IMR-90 (cell line): ENCODE measurements around the gene COG8. TPM values are rescaled to one million over a fixed set of nuclear protein-coding genes. Genes with fewer than 3 reads are reported as not detected.

Source experiments
- ATAC-seq: fragments of 200-7000 bp; cut with Tn5 transposase; 2 replicates; pipeline ENCODE4 v1.9.1; 2020; ENCODE audit warnings: low read depth, mild to moderate bottlenecking, moderate library complexity
- BruUV-seq: library from RNA; stranded (reverse); fragments of 400-500 nt; replicated peaks from 2 replicates; lab custom pipeline; 2021; lab: Mats Ljungman, UMichigan
- CTCF ChIA-PET: fragments of 300-600 bp; formaldehyde crosslinking; extraction: SDS; loops from one replicate; lab custom pipeline; 2021; ENCODE audit warnings: antibody characterized with exemption; lab: Yijun Ruan, JAX
- POLR2A ChIA-PET: fragments of 300-600 bp; sonication (Branson Sonifier 250); formaldehyde crosslinking; loops from one replicate; lab custom pipeline; 2022; ENCODE audit warnings: antibody characterized with exemption; ENCODE audit not compliant: unreplicated experiment; lab: Charles Lee
- DNase-seq: peaks from one replicate; pipeline ENCODE4 v3.0.0; 2013
- H2AFZ ChIP-seq: replicated peaks from 2 replicates; pipeline ENCODE3; 2013; ENCODE audit warnings: low read length, mild to moderate bottlenecking; ENCODE audit not compliant: poor library complexity
- H2AK5ac ChIP-seq: 2 replicates; pipeline ENCODE4 v1.6.1; 2013; ENCODE audit warnings: low read depth, low read length, inconsistent platforms
- H2AK9ac ChIP-seq: replicated peaks from 2 replicates; pipeline ENCODE3; 2013; ENCODE audit warnings: mild to moderate bottlenecking, low read depth, low read length, moderate library complexity; ENCODE audit not compliant: poor library complexity
- H2BK120ac ChIP-seq: 2 replicates; pipeline ENCODE4 v1.6.1; 2013; ENCODE audit warnings: low read depth, low read length, inconsistent platforms
- H2BK15ac ChIP-seq: 3 replicates; pipeline ENCODE4 v1.6.1; 2013; ENCODE audit warnings: low read depth, low read length, inconsistent platforms
- H2BK20ac ChIP-seq: 2 replicates; pipeline ENCODE4 v1.6.1; 2013; ENCODE audit warnings: low read depth, mild to moderate bottlenecking, inconsistent platforms, low read length, moderate library complexity
- H2BK5ac ChIP-seq: 2 replicates; pipeline ENCODE4 v1.6.1; 2013; ENCODE audit warnings: mild to moderate bottlenecking, low read depth, low read length, inconsistent platforms; ENCODE audit not compliant: poor library complexity, severe bottlenecking
- H3K14ac ChIP-seq: replicated peaks from 2 replicates; pipeline ENCODE4 v1.6.1; 2013; ENCODE audit warnings: low read depth, low read length, inconsistent platforms
- H3K18ac ChIP-seq: 2 replicates; pipeline ENCODE4 v1.6.1; 2013; ENCODE audit warnings: low read depth, low read length, control low read depth
- H3K23ac ChIP-seq: 2 replicates; pipeline ENCODE4 v1.6.1; 2013; ENCODE audit warnings: low read depth, low read length, inconsistent platforms
- H3K27ac ChIP-seq: 2 replicates; pipeline ENCODE4 v1.5.1; 2013; ENCODE audit warnings: mild to moderate bottlenecking, control low read depth, low read length; ENCODE audit not compliant: insufficient read depth
- H3K27me3 ChIP-seq: 2 replicates; pipeline ENCODE4 v1.6.1; 2013; ENCODE audit warnings: low read length; ENCODE audit not compliant: control insufficient read depth, insufficient read depth
- H3K36me3 ChIP-seq: 2 replicates; pipeline ENCODE4 v1.6.1; 2013; ENCODE audit warnings: low read length, mixed read lengths; ENCODE audit not compliant: control insufficient read depth, insufficient read depth
- H3K4ac ChIP-seq: 2 replicates; pipeline ENCODE4 v1.6.1; 2013; ENCODE audit warnings: low read depth, low read length, inconsistent platforms
- H3K4me1 ChIP-seq: 2 replicates; pipeline ENCODE4 v1.6.1; 2013; ENCODE audit warnings: low read length, mixed read lengths; ENCODE audit not compliant: control insufficient read depth, insufficient read depth
- H3K4me2 ChIP-seq: 2 replicates; pipeline ENCODE4 v1.6.1; 2013; ENCODE audit warnings: low read depth, mild to moderate bottlenecking, control low read depth, low read length, moderate library complexity
- H3K4me3 ChIP-seq: 2 replicates; pipeline ENCODE4 v1.5.1; 2013; ENCODE audit warnings: low read depth, mild to moderate bottlenecking, control low read depth, low read length, moderate library complexity; ENCODE audit not compliant: insufficient read depth
- H3K56ac ChIP-seq: 2 replicates; pipeline ENCODE4 v1.6.1; 2013; ENCODE audit warnings: low read length, inconsistent platforms; ENCODE audit not compliant: insufficient read depth; ENCODE audit errors: extremely low read depth
- H3K79me1 ChIP-seq, 2 experiments: 2 replicates each; pipeline ENCODE4 v1.6.1; 2013; ENCODE audit warnings: low read length in 2 of 2, inconsistent platforms in 1 of 2, low read depth in 1 of 2
- H3K9ac ChIP-seq: 2 replicates; pipeline ENCODE4 v1.6.1; 2013; ENCODE audit warnings: low read depth, low read length, control low read depth
- H3K9me1 ChIP-seq: 2 replicates; pipeline ENCODE4 v1.6.1; 2013; ENCODE audit warnings: low read length, inconsistent platforms; ENCODE audit not compliant: insufficient read depth
- H3K9me3 ChIP-seq: 2 replicates; pipeline ENCODE4 v1.6.1; 2013; ENCODE audit warnings: low read length; ENCODE audit not compliant: control insufficient read depth, insufficient read depth
- H4K20me1 ChIP-seq: 2 replicates; pipeline ENCODE4 v1.6.1; 2013; ENCODE audit warnings: low read length, inconsistent platforms; ENCODE audit not compliant: insufficient read depth
- H4K5ac ChIP-seq: 2 replicates; pipeline ENCODE4 v1.6.1; 2013; ENCODE audit warnings: mild to moderate bottlenecking, low read depth, low read length, control low read depth
- H4K8ac ChIP-seq, 2 experiments: 2 replicates each; pipeline ENCODE4 v1.6.1; 2013; ENCODE audit warnings: low read depth in 2 of 2, low read length in 2 of 2, control low read depth in 1 of 2, inconsistent platforms in 1 of 2
- H4K91ac ChIP-seq: 2 replicates; pipeline ENCODE4 v1.6.1; 2013; ENCODE audit warnings: low read depth, low read length, inconsistent platforms; ENCODE audit not compliant: insufficient read depth
- CEBPB ChIP-seq: IDR thresholded peaks from 2 replicates; pipeline ENCODE4 v1.6.1; 2012; ENCODE audit warnings: low read depth, low read length, improper control_type of control experiment
- CTCF ChIP-seq: conservative IDR thresholded peaks from 2 replicates; pipeline ENCODE4 v1.5.1; 2012; ENCODE audit warnings: mild to moderate bottlenecking, low read depth, low read length, improper control_type of control experiment
- MAFK ChIP-seq: IDR thresholded peaks from 2 replicates; pipeline ENCODE4 v1.6.1; 2012; ENCODE audit warnings: low read depth, low read length, improper control_type of control experiment
- MXI1 ChIP-seq: IDR thresholded peaks from 2 replicates; pipeline ENCODE4 v1.6.1; 2012; ENCODE audit warnings: low read depth, mild to moderate bottlenecking, low read length, moderate library complexity, borderline replicate concordance
- NFE2L2 ChIP-seq: fragments of 150-350 bp; IDR thresholded peaks from 2 replicates; pipeline ENCODE4 v1.6.1; 2016; ENCODE audit warnings: low read depth, mild to moderate bottlenecking, low read length
- RCOR1 ChIP-seq: IDR thresholded peaks from 2 replicates; pipeline ENCODE4 v1.6.1; 2012; ENCODE audit warnings: mild to moderate bottlenecking, low read length, improper control_type of control experiment; ENCODE audit not compliant: insufficient replicate concordance
- RFX5 ChIP-seq: IDR thresholded peaks from 2 replicates; pipeline ENCODE4 v1.8.0; 2012; ENCODE audit warnings: low read depth, mild to moderate bottlenecking, low read length, moderate library complexity
- SMC3 ChIP-seq: fragments of 150-350 bp; IDR thresholded peaks from 2 replicates; pipeline ENCODE4 v1.6.1; 2016; ENCODE audit warnings: low read depth, mild to moderate bottlenecking, antibody characterized with exemption, low read length, moderate library complexity
- WGBS, 2 experiments: methylation state at CpG; one replicate each; pipeline versions ENCODE4 v1.1.5 to v1.1.7; 2013; ENCODE audit warnings: missing lambda C conversion rate in 2 of 2; ENCODE audit not compliant: insufficient read length in 1 of 2; ENCODE audit errors: extremely low coverage in 2 of 2; 5-methylcytosine and 5-hydroxymethylcytosine counted together
- dilution Hi-C: fragments of 300-500 bp; cut with HindIII; formaldehyde crosslinking; loops from one replicate; pipeline ENCODE4 v1.14.3; 2018; ENCODE audit warnings: low sequenced_read_pairs; ENCODE audit not compliant: unreplicated experiment
- in situ Hi-C: fragments of 300-500 bp; cut with MboI; formaldehyde crosslinking; loops from 3 replicates; pipeline ENCODE4 v1.14.3; 2019; ENCODE audit warnings: low sequenced_read_pairs, inconsistent platforms, mixed read lengths
- intact Hi-C: fragments of 100-400 bp; cut with micrococcal nuclease; formaldehyde crosslinking; loops from 2 replicates; pipeline ENCODE4 v1.10.0; 2022
- polyA plus RNA-seq, 3 experiments: library from polyadenylated mRNA; depleted of rRNA; stranded (reverse); fragments of >200 nt; gene quantifications; 2 replicates each; pipeline ENCODE4 v1.2.3, GENCODE V29; 2012; ENCODE audit warnings: low replicate concordance in 1 of 3
- total RNA-seq: library from RNA; depleted of rRNA; stranded (reverse); fragments of >200 nt; gene quantifications from 2 replicates; pipeline ENCODE4 v1.2.3, GENCODE V29; 2012

Gene COG8
- total and polyA plus RNA-seq, 2 of the 4 experiments (the other 2 are of a cell fraction) = 23.4 to 26.2 TPM

GRCh38 chr16:69366431-69366830 is 27.1 kb upstream of the COG8 start:
- BruUV-seq = no TSS peak
- H3K23ac ChIP-seq = no peak overlapping the region
- no peaks in the 10 kb centered on the region for H3K27me3 ChIP-seq
- DNase-seq (no peak), ATAC-seq (no peak)
- no peak overlapping the region for H2AK5ac ChIP-seq
- no peaks in the 10 kb centered on the region for H3K9me3 ChIP-seq
- no CpG with 5 or more reads among the region's 7 CpGs for WGBS, 2 experiments
- H2BK20ac ChIP-seq = no peak overlapping the region
- H3K9ac ChIP-seq = no peak overlapping the region; the same call in 1 of the 2 replicates
- H3K9me1 ChIP-seq = peaks cover 11% of the 10 kb centered on the region; the same call in 1 of the 2 replicates
- H3K4ac ChIP-seq = no peak overlapping the region
- H3K4me1 ChIP-seq = no peaks in the 10 kb centered on the region; the same call in 1 of the 2 replicates
- peak overlapping the region; percentile 81 for H2BK5ac ChIP-seq
- no peak overlapping the region for H2BK120ac ChIP-seq
- no peak overlapping the region for H4K8ac ChIP-seq
- H4K20me1 ChIP-seq = no peaks in the 10 kb centered on the region
- H3K4me3 ChIP-seq = no peak overlapping the region
- POLR2A ChIA-PET = no interaction called here
- H4K5ac ChIP-seq = peak overlapping the region; percentile 60; the same call in 1 of the 2 replicates
- CTCF ChIA-PET = no interaction called here
- no peak overlapping the region; the same call in 1 of the 2 replicates for H4K91ac ChIP-seq
- no peak overlapping the region; the same call in 1 of the 2 replicates for H3K18ac ChIP-seq
- peaks cover 44% of the 10 kb centered on the region for H3K36me3 ChIP-seq
- no peak overlapping the region for H3K4me2 ChIP-seq
- intact Hi-C loops = no loop called here
- TF ChIP-seq MXI1 = no peak
- no peak for TF ChIP-seq SMC3
- TF ChIP-seq CTCF = no peak
- no peak for TF ChIP-seq RCOR1
- no peak for TF ChIP-seq NFE2L2
- no peak for TF ChIP-seq CEBPB
- no peak for TF ChIP-seq MAFK
- no peak for TF ChIP-seq RFX5
- H3K27ac ChIP-seq = no peak overlapping the region
- H3K14ac ChIP-seq = no peak overlapping the region
- no peak overlapping the region for H2AK9ac ChIP-seq
- dilution Hi-C loops = no loop called here
- no peak overlapping the region for H2AFZ ChIP-seq
- no peak overlapping the region for H3K56ac ChIP-seq
- peaks cover 35 to 49% of the 10 kb centered on the region in 2 experiments for H3K79me1 ChIP-seq
- in situ Hi-C loops = no loop called here
- no peak overlapping the region for H2BK15ac ChIP-seq
